ENCODE results near the gene SELENOI. TPM values are rescaled to one million over a fixed set of nuclear protein-coding genes. Genes with fewer than 3 reads are reported as not detected.

The SELENOI gene
- total and polyA plus RNA-seq, 10 of the 15 experiments (the other 5 are each of a cell fraction or from before 2014, with no cell fraction given), result 5.2 to 31.4 (median 17.4) TPM

- no peaks in the 10 kb centered on the region for H3K9me3 ChIP-seq (replicated peaks; ENCODE audit: control insufficient read depth, insufficient read depth, low read length)
- RAD21 ChIA-PET (ENCODE audit: unreplicated experiment), result no interaction called here
- H3K36me3 ChIP-seq (ENCODE audit: control insufficient read depth in 2 of 2, insufficient read depth in 2 of 2, low read length in 1 of 2), result no peaks in the 10 kb centered on the region
- H4K20me1 ChIP-seq (ENCODE audit: control insufficient read depth, insufficient read depth), result no peaks in the 10 kb centered on the region
- FAIRE-seq (no peak), DNase-seq (ENCODE audit: low read depth, low spot score) (no peak), ATAC-seq (no peak)
- 26% methylated on average over 2 of the region's 2 CpGs for WGBS (ENCODE audit: insufficient coverage, insufficient replicate concordance, low lambda C conversion rate, missing lambda C conversion rate)
- in situ Hi-C loops (cut with MboI), result no loop called here
- POLR2A ChIA-PET, result no interaction called here
- intact Hi-C loops (cut with micrococcal nuclease; ENCODE audit: unreplicated experiment), result loop anchor here (5.0 kb wide), 2 partner anchors 341 to 381 kb away; no protein-coding TSS in a partner anchor
- H2AFZ ChIP-seq (ENCODE audit: control insufficient read depth, low read depth, low read length), result no peak overlapping the region
- BruUV-seq (replicated peaks), result no TSS peak
- H3K4me2 ChIP-seq (ENCODE audit: control insufficient read depth, insufficient read depth), result no peak overlapping the region
- H3K4me1 ChIP-seq (ENCODE audit: control insufficient read depth, insufficient read depth, low read length), result no peaks in the 10 kb centered on the region
- H3K79me2 ChIP-seq (ENCODE audit: control insufficient read depth, insufficient read depth, low read length), result no peaks in the 10 kb centered on the region
- CTCF ChIA-PET, result no interaction called here
- no peak overlapping the region for H3K27ac ChIP-seq (ENCODE audit: control insufficient read depth, insufficient read depth)
- no peaks in the 10 kb centered on the region for H3K27me3 ChIP-seq (replicated peaks in 1 of 2; ENCODE audit: control insufficient read depth in 2 of 2, insufficient read depth in 2 of 2, low read length in 1 of 2)
- no peak overlapping the region for H3K9ac ChIP-seq (ENCODE audit: control insufficient read depth, insufficient read depth, low read length)
- TF ChIP-seq SRF (IDR thresholded peaks at IDR 0.05; ENCODE audit: low read depth in 2 of 2, low read length in 2 of 2) (no peak), YBX1 (IDR thresholded peaks at IDR 0.05) (no peak), ESRRA (IDR thresholded peaks at IDR 0.05; ENCODE audit: low read length) (no peak), IKZF2 (IDR thresholded peaks at IDR 0.05) (no peak), POLR2AphosphoS2 (IDR thresholded peaks at IDR 0.05; ENCODE audit: low read depth, low read length) (no peak), NR2F1 (conservative IDR thresholded peaks at IDR 0.05) (no peak), ZNF207 (IDR thresholded peaks at IDR 0.05; ENCODE audit: borderline replicate concordance) (no peak), NFYB (IDR thresholded peaks at IDR 0.05; ENCODE audit: insufficient read depth, low read depth, low read length) (no peak), CEBPB (IDR thresholded peaks at IDR 0.05; ENCODE audit: borderline replicate concordance in 1 of 2, low read depth in 2 of 2, low read length in 2 of 2) (no peak), IRF5 (IDR thresholded peaks at IDR 0.05; ENCODE audit: borderline replicate concordance) (no peak), BCLAF1 (IDR thresholded peaks at IDR 0.05) (no peak), SPI1 (IDR thresholded peaks at IDR 0.05; ENCODE audit: borderline replicate concordance, insufficient read depth, low read depth, low read length) (no peak), PKNOX1 (IDR thresholded peaks at IDR 0.05) (no peak), ZBTB4 (CRISPR knock-in tag; IDR thresholded peaks at IDR 0.05) (no peak)
- SMC1A ChIA-PET (ENCODE audit: uncharacterized antibody, unreplicated experiment), result no interaction called here
- H3K4me3 ChIP-seq, result no peak overlapping the region
Observed at GRCh38 chr2:26333293-26333692, 12.7 kb upstream of the SELENOI start.
